IPS-18a (cell line): ENCODE measurements around the gene ROCK1.
"Not testable (repeated sequence)": the region's sequence is repeated elsewhere in the genome, so short reads cannot be mapped to it uniquely, and the experiment has no call there.

Source experiments
- H3K27ac ChIP-seq: one replicate; pipeline ENCODE4 v1.5.1; 2013; ENCODE audit warnings: low read length
- H3K27me3 ChIP-seq: one replicate; pipeline ENCODE4 v1.6.1; 2013; ENCODE audit warnings: mild to moderate bottlenecking, low read length; ENCODE audit not compliant: control insufficient read depth, insufficient read depth
- H3K36me3 ChIP-seq: one replicate; pipeline ENCODE4 v1.6.1; 2013; ENCODE audit warnings: low read depth, low read length; ENCODE audit not compliant: control insufficient read depth
- H3K4me1 ChIP-seq: one replicate; pipeline ENCODE4 v1.6.1; 2013; ENCODE audit warnings: low read depth, low read length; ENCODE audit not compliant: control insufficient read depth
- H3K4me3 ChIP-seq: one replicate; pipeline ENCODE4 v1.5.1; 2013; ENCODE audit warnings: low read length
- H3K9ac ChIP-seq: one replicate; pipeline ENCODE4 v1.6.1; 2013; ENCODE audit warnings: mild to moderate bottlenecking, low read length, moderate library complexity
- H3K9me3 ChIP-seq: one replicate; pipeline ENCODE4 v1.6.1; 2013; ENCODE audit warnings: low read depth, low read length; ENCODE audit not compliant: control insufficient read depth

Gene ROCK1

DNA sequence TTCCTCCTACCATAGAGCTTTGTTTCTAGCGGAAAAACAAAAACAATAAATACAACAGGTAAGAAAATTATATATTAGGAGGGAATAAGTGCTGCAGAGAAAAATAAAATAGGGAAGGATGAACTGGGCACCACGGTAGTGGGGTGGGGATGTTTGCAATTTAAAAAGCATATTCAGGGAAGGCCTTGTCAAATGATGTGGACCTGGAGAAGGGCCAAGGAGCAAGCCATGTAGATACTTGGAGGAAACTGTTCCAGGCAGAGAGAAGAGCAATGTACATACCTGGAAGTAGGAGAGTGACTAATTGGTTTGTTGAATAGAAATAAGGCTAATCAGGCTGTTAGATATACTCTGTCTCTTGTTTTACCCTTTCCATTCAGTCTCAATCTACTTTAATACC is 136.5 kb downstream of the ROCK1 start:
- Histone ChIP-seq H3K9me3 (no peaks in the 10 kb centered on the region), H3K27me3 (no peaks in the 10 kb centered on the region), H3K9ac (no peak overlapping the region), H3K27ac (no peak overlapping the region), H3K36me3 (peaks cover 18% of the 10 kb centered on the region), H3K4me1 (no peaks in the 10 kb centered on the region), H3K4me3 (no peak overlapping the region)

DNA sequence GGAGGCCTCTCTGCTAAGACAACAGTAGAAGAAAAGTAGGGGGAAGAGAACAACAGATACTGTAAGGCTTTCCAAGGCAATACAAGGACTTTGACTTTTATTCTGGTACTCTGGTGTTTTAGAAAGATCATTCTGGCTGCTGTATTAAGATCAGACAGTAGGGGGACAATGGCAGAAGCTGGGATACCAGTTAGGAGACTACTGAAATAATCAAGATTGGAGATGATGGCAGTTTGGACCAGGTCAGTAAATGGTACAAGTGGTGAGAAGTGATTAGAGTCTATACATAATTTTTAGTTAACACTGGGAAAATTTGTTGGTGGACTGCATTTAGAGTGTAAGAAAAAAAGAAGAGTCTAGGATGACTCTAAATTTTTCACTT is 139.7 kb downstream of the ROCK1 start:
- no peak overlapping the region for H3K27ac ChIP-seq
- H3K36me3 ChIP-seq: peaks cover 28% of the 10 kb centered on the region

GRCh38 chr18:20966795-20967194 is 144.8 kb downstream of the ROCK1 start:
- Histone ChIP-seq H3K36me3 (peaks cover 37% of the 10 kb centered on the region), H3K9me3 (no peaks in the 10 kb centered on the region), H3K27ac (no peak overlapping the region), H3K9ac (no peak overlapping the region), H3K4me1 (no peaks in the 10 kb centered on the region), H3K27me3 (no peaks in the 10 kb centered on the region), H3K4me3 (no peak overlapping the region)

More for the DNA sequence above, 139.7 kb downstream of the ROCK1 start:
- no peaks in the 10 kb centered on the region for H3K4me1 ChIP-seq
- no peak overlapping the region for H3K9ac ChIP-seq
- H3K9me3 ChIP-seq: no peaks in the 10 kb centered on the region
- no peak overlapping the region for H3K4me3 ChIP-seq
- H3K27me3 ChIP-seq: no peaks in the 10 kb centered on the region

DNA sequence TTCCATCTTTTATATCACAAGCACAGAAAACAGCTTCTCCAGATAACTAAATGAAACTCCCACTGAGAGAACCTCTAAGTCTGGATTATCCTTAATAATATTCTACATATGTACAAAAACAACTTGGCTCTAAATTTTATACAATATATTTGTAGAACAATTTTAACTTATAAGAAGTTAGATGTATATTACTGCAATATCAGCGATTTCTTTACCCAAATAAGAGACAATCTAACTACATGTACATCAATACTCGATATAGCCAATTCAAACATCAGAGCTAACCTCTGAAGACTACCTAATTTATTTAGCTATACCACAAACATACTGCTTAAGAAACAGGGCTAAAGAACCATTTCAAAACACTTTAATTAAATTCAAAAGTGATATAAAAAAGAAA is 148.6 kb downstream of the ROCK1 start:
- H3K27me3 ChIP-seq: no peaks in the 10 kb centered on the region
- peaks cover 22% of the 10 kb centered on the region for H3K36me3 ChIP-seq
- H3K27ac ChIP-seq: no peak overlapping the region
- no peak overlapping the region for H3K4me3 ChIP-seq
- H3K9me3 ChIP-seq: no peaks in the 10 kb centered on the region
- no peaks in the 10 kb centered on the region for H3K4me1 ChIP-seq
- no peak overlapping the region for H3K9ac ChIP-seq

- H3K4me3 ChIP-seq: no peak overlapping the region
- no peaks in the 10 kb centered on the region for H3K27me3 ChIP-seq
- H3K9ac ChIP-seq: no peak overlapping the region
- H3K9me3 ChIP-seq: no peaks in the 10 kb centered on the region
- no peak overlapping the region for H3K27ac ChIP-seq
- H3K4me1 ChIP-seq: no peaks in the 10 kb centered on the region
- H3K36me3 ChIP-seq: peaks cover 3% of the 10 kb centered on the region
These were observed 150.9 kb downstream of the ROCK1 start for GRCh38 chr18:20960735-20961134.

DNA sequence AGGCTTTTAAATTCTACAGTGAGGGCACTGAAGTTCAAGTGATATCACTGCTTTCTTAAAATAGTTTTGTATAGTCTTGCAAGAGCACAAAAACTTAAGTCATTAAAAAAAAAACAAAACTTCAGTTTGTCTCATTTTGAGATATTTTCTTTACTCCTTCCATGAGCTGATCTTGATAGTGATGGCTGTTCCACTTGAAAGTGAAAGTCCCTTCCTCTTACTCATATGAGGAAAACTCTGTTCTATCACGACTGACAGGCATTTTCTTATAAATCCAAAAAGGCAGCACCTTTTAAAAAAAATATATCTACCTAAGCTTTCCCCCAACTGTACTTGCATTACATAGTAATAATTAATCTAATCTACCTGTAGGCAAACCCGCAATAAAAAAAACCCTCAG is 160.8 kb downstream of the ROCK1 start:
- not testable (repeated sequence) for H3K4me1 ChIP-seq, H3K27ac ChIP-seq, H3K27me3 ChIP-seq, H3K9ac ChIP-seq, H3K36me3 ChIP-seq, H3K9me3 ChIP-seq, H3K4me3 ChIP-seq
